Measurements from ENCODE around the gene SLC24A3.

GRCh38 chr20:19566226-19566945 is 353.9 kb downstream of the SLC24A3 start:
- TF ChIP-seq POLR2A (IDR thresholded peaks at IDR 0.05) (no peak), CTCF (IDR thresholded peaks at IDR 0.05) (no peak)

Measured in suprapubic skin (tissue), 3 donors.